Muscle layer of duodenum (tissue), 2 donors: Measurements from ENCODE around the gene HIVEP2.

ENCODE experiments used
- H3K27ac ChIP-seq: one replicate; pipeline ENCODE4 v1.7.0; 2013; ENCODE audit warnings: mild to moderate bottlenecking, low read length
- H3K27me3 ChIP-seq: one replicate; pipeline ENCODE4 v1.7.0; 2013; ENCODE audit warnings: low read depth, mild to moderate bottlenecking, control low read depth, low read length
- H3K36me3 ChIP-seq, 2 donors: one replicate each; pipeline ENCODE4 v1.7.0; 2013; ENCODE audit warnings: low read length in 2 of 2, control low read depth in 1 of 2, mild to moderate bottlenecking in 1 of 2; ENCODE audit not compliant: insufficient read depth in 2 of 2, control insufficient read depth in 1 of 2
- H3K4me1 ChIP-seq, 2 donors: one replicate each; pipeline ENCODE4 v1.7.0; 2013; ENCODE audit warnings: low read length in 2 of 2, mild to moderate bottlenecking in 2 of 2, control low read depth in 1 of 2, moderate library complexity in 1 of 2; ENCODE audit not compliant: insufficient read depth in 2 of 2, control insufficient read depth in 1 of 2
- H3K4me3 ChIP-seq, 2 donors: one replicate each; pipeline ENCODE4 v1.7.0; 2013; ENCODE audit warnings: low read length in 2 of 2, low read depth in 1 of 2, mild to moderate bottlenecking in 1 of 2
- H3K9me3 ChIP-seq, 2 donors: one replicate each; pipeline ENCODE4 v1.7.0; 2013; ENCODE audit warnings: low read length in 2 of 2, control low read depth in 1 of 2, mild to moderate bottlenecking in 1 of 2; ENCODE audit not compliant: control insufficient read depth in 1 of 2
- donor health status: healthy.

Gene HIVEP2

GRCh38 chr6:142944124-142945048 is 590 bp downstream of the HIVEP2 start:
- Histone ChIP-seq H3K27ac (peak overlapping the region; percentile 94), H3K9me3 (no peaks in the 10 kb centered on the region), H3K27me3 (no peaks in the 10 kb centered on the region), H3K36me3 (peaks cover 0 to 8% of the 10 kb centered on the region in 2 donors), H3K4me1 (peaks cover 18 to 20% of the 10 kb centered on the region in 2 donors), H3K4me3 (peak overlapping the region; percentile 82 to 84)

- Histone ChIP-seq H3K36me3 (peaks cover 0 to 8% of the 10 kb centered on the region in 2 donors), H3K27ac (peak overlapping the region; percentile 94), H3K9me3 (no peaks in the 10 kb centered on the region), H3K4me3 (peak overlapping the region; percentile 82 to 84), H3K27me3 (no peaks in the 10 kb centered on the region), H3K4me1 (peaks cover 18 to 23% of the 10 kb centered on the region in 2 donors)
Observed at GRCh38 chr6:142943711-142944123, 1.3 kb downstream of the HIVEP2 start.

GRCh38 chr6:142942805-142943227 is 2.2 kb downstream of the HIVEP2 start:
- H3K27me3 ChIP-seq = no peaks in the 10 kb centered on the region
- H3K4me1 ChIP-seq = peaks cover 24 to 28% of the 10 kb centered on the region in 2 donors
- H3K9me3 ChIP-seq = no peaks in the 10 kb centered on the region
- peaks cover 0 to 8% of the 10 kb centered on the region in 2 donors for H3K36me3 ChIP-seq
- peak overlapping the region; percentile 94 for H3K27ac ChIP-seq
- peak overlapping the region in 1 of 2 donors; percentile 7 for H3K4me3 ChIP-seq

DNA sequence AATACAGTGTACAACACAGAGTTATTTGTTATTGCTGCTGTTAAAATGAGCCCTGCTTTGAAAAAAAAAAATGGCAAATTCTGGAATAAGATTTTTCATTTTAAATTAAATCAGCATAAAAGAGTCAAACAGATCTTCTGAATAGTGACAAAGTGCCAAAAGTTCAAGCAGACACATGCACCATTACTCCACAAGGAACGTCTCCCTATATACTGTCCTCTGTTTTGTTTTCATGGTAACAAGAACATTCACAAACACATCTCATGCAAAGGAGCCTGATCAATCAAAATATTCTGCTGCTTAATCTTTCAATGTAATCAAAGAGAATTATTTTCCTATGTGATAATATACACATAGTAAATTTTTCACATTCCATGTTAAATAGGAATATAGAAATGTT is 2.7 kb downstream of the HIVEP2 start:
- H3K27me3 ChIP-seq = no peaks in the 10 kb centered on the region
- H3K9me3 ChIP-seq = no peaks in the 10 kb centered on the region
- peaks cover 0 to 8% of the 10 kb centered on the region in 2 donors for H3K36me3 ChIP-seq
- no peak overlapping the region for H3K27ac ChIP-seq
- peaks cover 24 to 28% of the 10 kb centered on the region in 2 donors for H3K4me1 ChIP-seq
- H3K4me3 ChIP-seq = no peak overlapping the region

DNA sequence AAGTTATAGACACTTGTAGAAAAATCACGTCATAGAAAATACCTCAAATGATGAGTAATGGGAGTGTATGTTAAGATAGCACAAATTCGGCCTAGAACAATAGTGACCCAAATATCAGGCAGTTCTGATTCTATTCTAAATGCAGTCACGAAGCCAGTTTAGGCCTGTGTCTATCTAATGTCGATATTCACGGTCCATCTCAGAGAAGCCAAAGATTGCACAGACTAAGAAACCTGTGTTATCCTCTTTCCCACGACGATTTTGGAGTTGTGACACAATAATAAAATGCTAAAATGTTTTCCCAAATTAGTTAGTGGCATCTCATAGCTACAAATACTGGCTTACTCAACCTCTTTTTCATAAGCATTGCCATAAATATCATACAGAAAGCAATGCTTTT is 4.0 kb downstream of the HIVEP2 start:
- Histone ChIP-seq H3K4me1 (peaks cover 24 to 28% of the 10 kb centered on the region in 2 donors), H3K36me3 (peaks cover 0 to 8% of the 10 kb centered on the region in 2 donors), H3K27ac (no peak overlapping the region), H3K9me3 (no peaks in the 10 kb centered on the region), H3K4me3 (no peak overlapping the region), H3K27me3 (no peaks in the 10 kb centered on the region)

- no peak overlapping the region for H3K27ac ChIP-seq
- no peaks in the 10 kb centered on the region for H3K9me3 ChIP-seq
- H3K36me3 ChIP-seq = peaks cover 0 to 4% of the 10 kb centered on the region in 2 donors
- peaks cover 24 to 28% of the 10 kb centered on the region in 2 donors for H3K4me1 ChIP-seq
- no peak overlapping the region for H3K4me3 ChIP-seq
- no peaks in the 10 kb centered on the region for H3K27me3 ChIP-seq
Observed at GRCh38 chr6:142940487-142940886, 4.5 kb downstream of the HIVEP2 start.

DNA sequence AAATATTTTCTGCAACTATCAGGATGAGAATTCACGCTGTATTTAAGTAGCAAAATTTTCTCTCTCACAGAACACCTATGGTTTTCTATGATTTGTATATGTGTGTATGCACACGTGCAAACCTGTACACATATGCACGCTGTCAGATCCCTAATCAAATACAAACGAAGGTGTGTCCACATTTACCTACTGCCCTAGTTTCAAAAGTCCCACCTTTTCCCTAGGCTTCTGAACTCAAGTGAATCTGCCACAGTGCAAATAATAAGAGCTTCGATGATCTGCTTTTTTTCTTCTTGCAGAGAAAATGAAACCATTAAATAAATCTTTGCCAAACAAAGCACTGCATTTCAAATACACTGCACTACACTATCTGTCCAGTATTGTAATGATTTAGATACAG is 6.5 kb downstream of the HIVEP2 start:
- Histone ChIP-seq H3K9me3 (no peaks in the 10 kb centered on the region), H3K36me3 (no peaks in the 10 kb centered on the region), H3K4me3 (peak overlapping the region in 1 of 2 donors; percentile 12), H3K27me3 (no peaks in the 10 kb centered on the region), H3K4me1 (peaks cover 28 to 38% of the 10 kb centered on the region in 2 donors), H3K27ac (no peak overlapping the region)

GRCh38 chr6:142937986-142938385 is 7.0 kb downstream of the HIVEP2 start:
- no peaks in the 10 kb centered on the region for H3K27me3 ChIP-seq
- H3K9me3 ChIP-seq = no peaks in the 10 kb centered on the region
- H3K4me3 ChIP-seq = no peak overlapping the region
- no peak overlapping the region for H3K27ac ChIP-seq
- peaks cover 24 to 36% of the 10 kb centered on the region in 2 donors for H3K4me1 ChIP-seq
- H3K36me3 ChIP-seq = no peaks in the 10 kb centered on the region

DNA sequence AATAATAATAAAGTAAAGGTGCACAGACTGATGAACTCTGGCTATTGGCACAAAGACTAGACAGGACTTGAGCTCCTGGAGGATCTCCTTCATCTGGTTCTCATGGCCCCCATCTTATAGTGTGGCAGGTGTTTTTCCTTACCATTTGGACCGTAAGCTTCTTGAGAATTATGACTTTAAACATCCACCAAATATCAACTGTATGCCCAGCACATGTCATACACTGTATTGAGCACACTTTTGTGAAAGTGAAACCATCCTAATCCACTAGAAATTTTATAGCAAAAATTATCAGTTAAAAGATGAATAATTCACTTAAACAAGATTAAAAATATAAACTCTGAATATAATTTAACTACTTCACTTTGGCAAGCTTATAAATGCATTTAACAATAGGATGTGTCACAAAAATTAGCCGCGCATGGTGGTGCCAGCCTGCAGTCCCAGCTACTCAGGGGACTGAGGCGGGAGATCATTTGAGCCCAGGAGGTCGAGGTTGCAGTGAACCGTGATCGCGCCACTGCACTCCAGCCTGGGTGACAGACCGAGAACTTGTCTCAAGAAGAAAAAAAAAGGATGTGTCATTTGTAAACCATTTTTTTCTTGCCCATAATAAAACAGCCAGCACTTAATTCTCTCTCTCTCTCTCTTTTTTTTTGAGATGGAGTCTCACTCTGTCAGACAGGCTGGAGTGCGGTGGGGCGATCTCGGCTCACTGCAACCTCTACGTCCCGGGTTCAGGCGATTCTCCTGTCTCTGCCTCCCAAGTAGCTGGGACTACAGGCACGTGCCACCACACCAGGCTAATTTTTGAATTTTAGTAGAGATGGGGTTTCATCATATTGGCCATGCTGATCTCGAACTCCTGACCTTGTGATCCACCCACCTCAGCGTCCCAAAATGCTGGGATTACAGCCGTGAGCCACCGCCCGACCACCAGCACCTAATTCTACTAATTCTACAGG is 9.1 kb downstream of the HIVEP2 start:
- Histone ChIP-seq H3K4me1 (peaks cover 17 to 25% of the 10 kb centered on the region in 2 donors), H3K9me3 (no peaks in the 10 kb centered on the region), H3K36me3 (no peaks in the 10 kb centered on the region), H3K27me3 (no peaks in the 10 kb centered on the region), H3K4me3 (no peak overlapping the region), H3K27ac (no peak overlapping the region)

DNA sequence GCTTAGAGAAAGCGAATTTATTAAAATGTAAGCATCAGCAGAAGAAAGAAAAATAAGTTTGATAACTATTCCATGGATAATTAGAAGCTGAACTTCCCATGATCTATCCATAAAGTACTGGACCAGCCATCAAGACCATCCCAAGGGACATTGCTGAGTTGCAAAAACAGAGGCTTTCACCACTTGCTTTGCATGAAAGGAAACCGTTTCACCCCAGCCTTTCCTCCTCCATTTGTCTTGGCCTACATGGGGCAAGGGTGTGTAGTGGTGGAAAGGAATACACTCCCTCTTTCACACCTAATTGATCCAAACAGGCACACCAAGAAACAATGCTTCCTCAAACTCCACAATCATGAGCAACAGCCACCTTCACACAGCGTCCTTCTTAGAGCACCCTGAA is 10.4 kb downstream of the HIVEP2 start:
- Histone ChIP-seq H3K9me3 (no peaks in the 10 kb centered on the region), H3K4me3 (no peak overlapping the region), H3K36me3 (no peaks in the 10 kb centered on the region), H3K27me3 (no peaks in the 10 kb centered on the region), H3K4me1 (peaks cover 17 to 25% of the 10 kb centered on the region in 2 donors), H3K27ac (no peak overlapping the region)

DNA sequence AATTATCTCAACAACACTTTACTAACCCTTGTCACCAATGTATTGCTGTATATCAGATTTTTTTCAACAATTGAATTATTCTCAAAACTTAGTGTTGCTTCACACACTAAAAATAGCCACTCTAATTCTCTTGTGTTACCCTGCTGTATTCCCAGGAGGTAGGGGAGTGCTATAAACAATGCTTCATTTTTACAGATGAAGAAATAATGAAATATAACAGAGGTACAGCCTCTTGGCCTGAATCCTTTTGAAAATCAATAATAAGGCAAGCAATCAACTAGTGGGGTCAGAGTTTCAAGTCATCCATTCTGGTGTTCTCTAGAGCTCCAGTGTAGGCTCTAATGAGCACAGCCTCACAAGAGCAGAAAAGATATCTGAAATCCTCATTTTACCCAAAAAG is 10.9 kb downstream of the HIVEP2 start:
- Histone ChIP-seq H3K36me3 (no peaks in the 10 kb centered on the region), H3K9me3 (no peaks in the 10 kb centered on the region), H3K27me3 (no peaks in the 10 kb centered on the region), H3K4me3 (no peak overlapping the region), H3K4me1 (peaks cover 17 to 20% of the 10 kb centered on the region in 2 donors), H3K27ac (no peak overlapping the region)
